ENCODE measurements around the gene STXBP6.

Gene STXBP6

GRCh38 chr14:24858684-24859083 lies 191.3 kb downstream of the STXBP6 start:
- Histone ChIP-seq H3K4me3 (replicated peaks; ENCODE audit: insufficient read depth, low read length) (no peak overlapping the region), H3K27ac (replicated peaks) (no peak overlapping the region), H3K27me3 (ENCODE audit: insufficient read depth, poor library complexity, severe bottlenecking) (no peaks in the 10 kb centered on the region)
- TF ChIP-seq POLR2AphosphoS5 (IDR thresholded peaks at IDR 0.05; ENCODE audit: low read depth) (no peak), GABPA (IDR thresholded peaks at IDR 0.05; ENCODE audit: low read depth) (no peak), SPI1 (IDR thresholded peaks at IDR 0.05; ENCODE audit: borderline replicate concordance, low read depth) (no peak), REST (IDR thresholded peaks at IDR 0.05; ENCODE audit: insufficient replicate concordance, low read depth) (no peak), CTCF (IDR thresholded peaks at IDR 0.05; ENCODE audit: insufficient read depth, low read length) (no peak)
- no peak for DNase-seq (ENCODE audit: low read depth in 1 of 2, low spot score in 1 of 2)

GRCh38 chr14:24858052-24858451 lies 191.9 kb downstream of the STXBP6 start:
- DNase-seq (ENCODE audit: low read depth in 1 of 2, low spot score in 1 of 2): no peak
- Histone ChIP-seq H3K27ac (replicated peaks) (no peak overlapping the region), H3K4me3 (replicated peaks; ENCODE audit: insufficient read depth, low read length) (no peak overlapping the region), H3K27me3 (ENCODE audit: insufficient read depth, poor library complexity, severe bottlenecking) (no peaks in the 10 kb centered on the region)
- TF ChIP-seq POLR2AphosphoS5 (IDR thresholded peaks at IDR 0.05; ENCODE audit: low read depth) (no peak), CTCF (IDR thresholded peaks at IDR 0.05; ENCODE audit: insufficient read depth, low read length) (no peak), SPI1 (IDR thresholded peaks at IDR 0.05; ENCODE audit: borderline replicate concordance, low read depth) (no peak), REST (IDR thresholded peaks at IDR 0.05; ENCODE audit: insufficient replicate concordance, low read depth) (no peak), GABPA (IDR thresholded peaks at IDR 0.05; ENCODE audit: low read depth) (no peak)

GRCh38 chr14:24857277-24857676 lies 192.7 kb downstream of the STXBP6 start:
- H3K27me3 ChIP-seq (ENCODE audit: insufficient read depth, poor library complexity, severe bottlenecking): no peaks in the 10 kb centered on the region
- no peak overlapping the region for H3K4me3 ChIP-seq (replicated peaks; ENCODE audit: insufficient read depth, low read length)
- DNase-seq (ENCODE audit: low read depth in 1 of 2, low spot score in 1 of 2): no peak
- TF ChIP-seq GABPA (IDR thresholded peaks at IDR 0.05; ENCODE audit: low read depth): no peak
- no peak for TF ChIP-seq SPI1 (IDR thresholded peaks at IDR 0.05; ENCODE audit: borderline replicate concordance, low read depth)
- TF ChIP-seq POLR2AphosphoS5 (IDR thresholded peaks at IDR 0.05; ENCODE audit: low read depth): no peak
- TF ChIP-seq CTCF (IDR thresholded peaks at IDR 0.05; ENCODE audit: insufficient read depth, low read length): no peak
- no peak for TF ChIP-seq REST (IDR thresholded peaks at IDR 0.05; ENCODE audit: insufficient replicate concordance, low read depth)
- H3K27ac ChIP-seq (replicated peaks): no peak overlapping the region
